HG03095 (cell line): ENCODE results near the gene KIR3DL2.
"Not testable (repeated sequence)": the region's sequence is repeated elsewhere in the genome, so short reads cannot be mapped to it uniquely, and the experiment has no call there.

Experiments
- ATAC-seq: cut with Tn5 transposase; IDR thresholded peaks from one replicate; pipeline ENCODE4 v1.9.1; 2021; ENCODE audit warnings: moderate library complexity; ENCODE audit not compliant: unreplicated experiment

Gene KIR3DL2

DNA sequence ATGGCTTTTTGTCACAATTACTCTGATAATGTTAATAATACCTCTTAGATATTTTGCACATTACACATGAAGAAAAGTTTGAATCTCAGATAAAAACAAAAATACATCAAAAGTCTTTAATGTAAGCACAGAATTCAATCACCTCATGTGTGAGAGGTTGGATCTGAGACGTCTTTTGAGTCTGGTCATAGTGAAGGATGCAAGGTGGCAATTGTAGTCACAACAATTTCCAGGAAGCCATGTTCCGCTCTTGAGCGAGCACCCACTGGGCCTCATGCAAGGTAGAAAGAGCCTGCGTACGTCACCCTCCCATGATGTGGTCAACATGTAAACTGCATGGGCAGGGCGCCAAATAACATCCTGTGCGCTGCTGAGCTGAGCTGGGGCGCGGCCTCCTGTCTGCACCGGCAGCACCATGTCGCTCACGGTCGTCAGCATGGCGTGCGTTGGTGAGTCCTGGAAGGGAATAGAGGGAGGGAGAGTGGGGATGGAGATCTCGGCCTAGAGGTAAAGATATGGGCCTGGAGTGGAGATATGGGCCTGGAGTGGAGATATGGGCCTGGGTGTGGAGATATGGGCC lies at the start of gene KIR3DL2:
Gene KIR3DL2 (plus strand): TSS at position 383 of the 580 bp plus-strand sequence. CDS start 33 bp downstream, at position 416.
- ATAC-seq, result not testable (repeated sequence)

DNA sequence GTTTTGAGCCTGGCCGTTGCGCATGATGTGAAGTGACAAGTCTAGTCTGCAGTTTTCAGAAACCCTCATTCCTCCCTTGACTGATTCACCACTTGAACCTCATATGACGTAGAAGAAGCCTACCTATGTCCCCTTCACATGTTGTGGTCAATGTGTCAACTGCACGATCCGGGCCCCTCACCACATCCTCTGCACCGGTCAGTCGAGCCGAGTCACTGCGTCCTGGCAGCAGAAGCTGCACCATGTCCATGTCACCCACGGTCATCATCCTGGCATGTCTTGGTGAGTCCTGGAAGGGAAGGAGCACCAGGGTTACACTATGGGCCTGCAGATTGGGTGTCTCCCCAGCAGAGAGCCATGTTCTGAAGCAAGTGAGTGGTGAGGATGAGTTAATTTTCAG lies 46.8 kb upstream of the KIR3DL2 start, which contains the start of gene KIR2DL4:
Gene KIR2DL4 (plus strand): TSS at position 201 of the 400 bp plus-strand sequence. CDS start 42 bp downstream, at position 243.
- ATAC-seq, result no peak

DNA sequence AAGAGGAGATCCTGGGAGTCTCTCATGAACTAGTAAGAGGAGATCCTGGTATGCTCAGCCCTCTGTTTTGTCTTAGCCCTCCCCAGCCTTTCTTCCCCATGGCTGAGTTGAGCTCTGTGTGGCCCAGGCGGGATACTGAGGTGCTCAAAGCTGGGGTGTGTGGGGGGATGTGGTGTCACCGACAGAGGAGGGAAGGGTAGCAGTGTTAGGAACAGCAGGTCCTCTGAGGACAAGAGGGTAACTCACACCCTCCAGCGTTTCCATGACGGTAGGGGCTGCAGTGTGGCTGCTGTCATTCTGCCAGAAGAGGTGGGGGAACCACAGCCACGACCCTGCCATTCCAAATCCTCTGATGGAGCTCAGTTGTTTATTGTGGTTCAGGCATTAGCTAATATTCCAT lies 46.1 kb upstream of the KIR3DL2 start:
- ATAC-seq, result no peak

DNA sequence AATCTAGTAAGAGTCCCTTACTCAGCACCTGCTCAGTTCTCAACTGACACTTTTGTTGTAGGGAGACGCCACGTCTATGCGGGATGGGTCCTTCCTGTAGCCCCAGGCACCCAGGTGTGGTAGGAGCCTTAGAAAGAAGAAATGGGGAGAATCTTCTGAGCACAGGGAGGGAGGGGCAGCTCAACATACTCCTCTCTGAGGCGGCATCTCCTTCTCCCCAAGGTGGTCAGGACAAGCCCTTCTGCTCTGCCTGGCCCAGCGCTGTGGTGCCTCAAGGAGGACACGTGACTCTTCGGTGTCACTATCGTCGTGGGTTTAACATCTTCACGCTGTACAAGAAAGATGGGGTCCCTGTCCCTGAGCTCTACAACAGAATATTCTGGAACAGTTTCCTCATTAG lies 45.7 kb upstream of the KIR3DL2 start:
- ATAC-seq, result no peak

DNA sequence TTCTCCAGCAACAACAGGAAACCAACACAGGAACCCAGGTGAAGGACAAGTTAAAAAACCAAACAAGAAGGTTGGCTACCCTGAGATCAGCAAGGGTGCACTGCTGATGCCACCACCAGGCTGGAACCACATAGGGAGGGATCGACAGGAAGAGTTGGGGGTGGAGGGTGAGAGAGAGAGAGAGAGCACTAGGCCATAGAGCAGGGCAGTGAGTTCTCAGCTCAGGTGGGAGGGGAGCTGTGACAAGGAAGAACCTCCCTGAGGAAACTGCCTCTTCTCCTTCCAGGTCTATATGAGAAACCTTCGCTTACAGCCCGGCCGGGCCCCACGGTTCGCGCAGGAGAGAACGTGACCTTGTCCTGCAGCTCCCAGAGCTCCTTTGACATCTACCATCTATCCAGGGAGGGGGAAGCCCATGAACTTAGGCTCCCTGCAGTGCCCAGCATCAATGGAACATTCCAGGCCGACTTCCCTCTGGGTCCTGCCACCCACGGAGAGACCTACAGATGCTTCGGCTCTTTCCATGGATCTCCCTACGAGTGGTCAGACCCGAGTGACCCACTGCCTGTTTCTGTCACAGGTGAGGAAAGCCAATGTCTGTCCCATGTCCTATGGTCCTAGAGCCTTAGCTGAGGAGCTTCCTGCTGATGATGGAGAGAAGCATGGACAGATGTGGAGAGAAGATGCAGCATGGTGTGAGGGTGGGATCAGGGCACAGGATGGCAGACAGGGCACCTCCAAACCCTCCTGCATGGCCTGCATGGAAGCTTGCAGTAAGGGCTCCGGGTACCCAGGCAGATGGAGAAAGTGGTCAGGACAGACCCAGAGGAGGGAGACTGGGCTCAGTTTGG lies 44.4 kb upstream of the KIR3DL2 start:
- no peak for ATAC-seq

DNA sequence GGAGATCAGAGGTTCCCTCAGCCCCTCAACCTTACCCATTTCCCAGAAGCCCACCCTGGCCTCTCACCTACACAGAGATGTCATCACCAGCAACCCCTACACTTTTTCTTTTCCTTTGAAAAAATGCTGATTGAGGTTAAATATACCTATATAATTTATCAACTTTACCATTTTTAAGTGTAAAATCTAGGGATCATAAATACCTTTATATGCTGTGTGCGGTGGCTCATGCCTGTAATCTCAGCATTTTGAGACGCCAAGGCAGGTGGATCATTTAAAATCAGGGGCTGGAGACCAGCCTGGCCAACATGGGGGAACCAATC lies 43.8 kb upstream of the KIR3DL2 start:
- no peak for ATAC-seq

DNA sequence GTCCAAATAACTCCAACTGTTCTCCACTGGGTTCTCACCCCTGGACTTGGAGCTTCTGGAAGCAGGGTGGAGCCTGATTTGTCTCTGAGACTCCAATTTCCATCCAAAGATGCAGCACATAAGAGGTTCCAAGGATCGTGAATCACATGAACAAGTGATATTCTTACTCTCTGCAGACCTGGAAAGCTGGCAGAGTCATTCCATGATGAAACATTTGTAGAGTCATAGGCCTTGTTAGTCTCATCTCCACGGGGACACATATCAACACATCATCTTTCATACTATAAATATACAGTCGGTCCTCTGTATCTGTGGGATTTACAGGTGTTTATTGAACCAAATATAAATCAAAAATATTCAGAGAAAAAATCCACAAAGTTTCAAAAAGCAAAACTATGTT lies 35.7 kb upstream of the KIR3DL2 start:
- not testable (repeated sequence) for ATAC-seq

DNA sequence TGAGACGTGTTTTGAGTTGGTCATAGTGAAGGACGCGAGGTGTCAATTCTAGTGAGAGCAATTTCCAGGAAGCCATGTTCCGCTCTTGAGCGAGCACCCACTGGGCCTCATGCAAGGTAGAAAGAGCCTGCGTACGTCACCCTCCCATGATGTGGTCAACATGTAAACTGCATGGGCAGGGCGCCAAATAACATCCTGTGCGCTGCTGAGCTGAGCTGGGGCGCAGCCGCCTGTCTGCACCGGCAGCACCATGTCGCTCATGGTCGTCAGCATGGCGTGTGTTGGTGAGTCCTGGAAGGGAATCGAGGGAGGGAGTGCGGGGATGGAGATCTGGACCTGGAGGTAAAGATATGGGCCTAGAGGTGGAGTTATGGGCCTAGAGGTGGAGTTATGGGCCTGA lies 34.0 kb upstream of the KIR3DL2 start, which contains the start of gene KIR3DL1:
Gene KIR3DL1 (plus strand): TSS at position 218 of the 400 bp plus-strand sequence.
- not testable (repeated sequence) for ATAC-seq

DNA sequence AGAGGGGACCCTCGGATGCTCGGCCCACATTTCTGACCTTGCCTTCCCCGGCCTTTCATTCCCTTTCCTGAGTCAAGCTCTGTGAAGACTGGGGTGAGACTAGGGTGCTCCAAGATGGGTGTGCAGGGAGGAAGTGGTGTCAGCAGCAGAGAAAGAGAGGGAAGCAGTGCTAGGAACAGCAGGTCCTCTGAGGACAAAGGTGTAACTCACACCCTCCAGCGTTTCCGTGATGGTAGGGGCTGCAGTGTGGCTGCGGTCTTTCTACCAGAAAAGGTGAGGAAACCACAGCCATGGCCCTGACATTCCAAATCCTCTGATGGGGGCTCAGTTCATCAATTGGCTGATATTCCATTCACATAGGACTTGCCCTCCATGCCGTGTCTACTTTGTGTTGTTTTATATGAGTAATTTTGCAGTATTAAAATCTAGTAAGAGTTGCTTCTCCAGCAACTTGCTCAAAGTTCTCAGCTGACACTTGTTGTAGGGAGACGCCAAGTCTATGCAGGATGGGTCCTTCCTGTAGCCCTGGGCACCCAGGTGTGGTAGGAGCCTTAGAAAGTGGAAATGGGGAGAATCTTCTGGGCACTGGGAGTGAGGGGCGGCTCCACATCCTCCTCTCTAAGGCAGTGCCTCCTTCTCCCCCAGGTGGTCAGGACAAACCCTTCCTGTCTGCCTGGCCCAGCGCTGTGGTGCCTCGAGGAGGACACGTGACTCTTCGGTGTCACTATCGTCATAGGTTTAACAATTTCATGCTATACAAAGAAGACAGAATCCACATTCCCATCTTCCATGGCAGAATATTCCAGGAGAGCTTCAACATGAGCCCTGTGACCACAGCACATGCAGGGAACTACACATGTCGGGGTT lies 32.3 kb upstream of the KIR3DL2 start:
- ATAC-seq, result no peak

DNA sequence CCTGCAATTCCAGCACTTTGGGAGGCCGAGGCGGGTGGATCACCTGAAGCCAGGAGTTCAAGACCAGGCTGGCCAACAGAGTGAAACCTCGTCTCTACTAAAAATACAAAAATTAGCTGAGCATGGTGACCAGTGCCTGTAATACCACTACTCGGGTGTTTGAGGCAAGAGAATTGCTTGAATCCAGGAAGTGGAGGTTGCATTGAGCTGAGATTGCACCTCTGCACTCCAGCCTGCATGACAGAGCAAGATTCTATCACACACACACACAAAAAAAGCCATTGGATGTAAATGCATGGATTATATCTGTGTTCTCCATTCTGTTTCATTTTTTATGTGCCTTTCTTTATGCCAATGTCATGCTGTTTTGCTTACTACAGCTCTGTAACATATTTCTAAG lies 25.8 kb upstream of the KIR3DL2 start:
- not testable (repeated sequence) for ATAC-seq

DNA sequence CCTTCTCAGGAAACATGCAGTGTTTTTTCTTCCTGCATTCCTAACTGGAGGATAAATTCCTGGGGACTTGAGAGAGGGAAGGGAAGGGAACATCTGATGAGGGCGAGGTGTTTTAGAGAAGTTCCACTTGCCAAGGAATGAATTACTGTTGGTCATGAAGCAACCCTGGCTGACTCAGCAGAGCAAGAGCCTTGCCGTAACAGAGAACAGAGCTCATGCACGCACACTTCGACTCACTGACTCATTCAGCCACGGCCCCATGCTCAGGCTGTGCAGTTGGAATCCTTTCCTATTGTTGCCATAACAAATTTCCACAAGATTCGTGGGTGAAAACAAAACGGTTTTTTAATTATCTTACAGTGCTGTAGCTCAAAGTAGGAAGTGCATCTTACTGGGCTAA lies 24.9 kb upstream of the KIR3DL2 start:
- not testable (repeated sequence) for ATAC-seq

DNA sequence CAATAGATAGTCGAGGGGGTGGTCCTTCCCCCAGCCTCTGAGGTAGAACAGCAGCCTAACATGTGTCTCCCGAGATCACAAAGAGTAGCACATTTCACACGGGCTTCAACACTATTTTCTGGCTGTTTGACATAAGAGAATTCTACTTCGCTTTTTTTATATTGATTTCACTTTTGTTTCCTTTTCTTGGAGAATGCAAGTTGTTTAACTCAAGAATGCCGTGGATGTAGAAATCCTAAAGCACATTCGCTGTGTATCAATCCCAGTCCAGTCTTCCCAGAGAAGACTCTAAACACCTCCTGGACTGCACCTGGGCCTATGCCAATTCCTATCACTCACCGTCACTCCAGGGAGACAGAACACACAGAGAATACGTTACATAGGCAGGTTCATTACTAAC lies 22.2 kb upstream of the KIR3DL2 start:
- not testable (repeated sequence) for ATAC-seq

DNA sequence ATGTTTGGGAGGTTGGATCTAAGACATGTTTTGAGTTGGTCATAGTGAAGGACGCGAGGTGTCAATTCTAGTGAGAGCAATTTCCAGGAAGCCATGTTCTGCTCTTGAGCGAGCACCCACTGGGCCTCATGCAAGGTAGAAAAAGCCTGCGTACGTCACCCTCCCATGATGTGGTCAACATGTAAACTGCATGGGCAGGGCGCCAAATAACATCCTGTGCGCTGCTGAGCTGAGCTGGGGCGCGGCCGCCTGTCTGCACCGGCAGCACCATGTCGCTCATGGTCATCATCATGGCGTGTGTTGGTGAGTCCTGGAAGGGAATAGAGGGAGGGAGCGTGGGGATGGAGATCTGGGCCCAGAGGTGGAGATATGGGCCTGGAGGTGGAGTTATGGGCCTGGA lies 17.7 kb upstream of the KIR3DL2 start, which contains the start of gene KIR2DS4:
Gene KIR2DS4 (plus strand): TSS at position 181 of the 400 bp plus-strand sequence.
- not testable (repeated sequence) for ATAC-seq

DNA sequence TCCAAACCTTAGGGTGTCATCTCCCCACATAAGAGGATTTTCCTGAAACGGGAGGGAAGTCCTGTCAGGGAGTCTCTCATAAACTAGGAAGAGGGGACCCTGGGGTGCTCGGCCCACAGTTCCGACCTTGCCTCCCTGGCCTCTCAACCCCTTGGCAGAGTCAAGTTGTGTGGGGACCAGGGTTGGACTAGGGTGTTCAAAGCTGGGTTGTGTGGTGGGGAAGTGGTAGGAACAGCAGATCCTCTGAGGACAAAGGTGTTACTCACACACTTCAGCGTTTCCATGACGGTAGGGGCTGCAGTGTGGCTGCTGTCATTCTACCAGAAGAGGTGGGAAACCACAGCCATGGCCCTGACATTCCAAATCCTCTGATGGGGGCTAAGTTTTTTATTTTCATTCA lies 15.1 kb upstream of the KIR3DL2 start:
- not testable (repeated sequence) for ATAC-seq

DNA sequence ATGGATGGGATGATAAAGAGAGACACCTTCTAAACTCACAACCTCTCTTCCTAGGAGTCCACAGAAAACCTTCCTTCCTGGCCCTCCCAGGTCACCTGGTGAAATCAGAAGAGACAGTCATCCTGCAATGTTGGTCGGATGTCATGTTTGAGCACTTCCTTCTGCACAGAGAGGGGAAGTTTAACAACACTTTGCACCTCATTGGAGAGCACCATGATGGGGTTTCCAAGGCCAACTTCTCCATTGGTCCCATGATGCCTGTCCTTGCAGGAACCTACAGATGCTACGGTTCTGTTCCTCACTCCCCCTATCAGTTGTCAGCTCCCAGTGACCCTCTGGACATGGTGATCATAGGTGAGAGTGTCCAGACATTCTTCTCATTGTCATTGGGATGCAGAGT lies 12.7 kb upstream of the KIR3DL2 start:
- not testable (repeated sequence) for ATAC-seq

DNA sequence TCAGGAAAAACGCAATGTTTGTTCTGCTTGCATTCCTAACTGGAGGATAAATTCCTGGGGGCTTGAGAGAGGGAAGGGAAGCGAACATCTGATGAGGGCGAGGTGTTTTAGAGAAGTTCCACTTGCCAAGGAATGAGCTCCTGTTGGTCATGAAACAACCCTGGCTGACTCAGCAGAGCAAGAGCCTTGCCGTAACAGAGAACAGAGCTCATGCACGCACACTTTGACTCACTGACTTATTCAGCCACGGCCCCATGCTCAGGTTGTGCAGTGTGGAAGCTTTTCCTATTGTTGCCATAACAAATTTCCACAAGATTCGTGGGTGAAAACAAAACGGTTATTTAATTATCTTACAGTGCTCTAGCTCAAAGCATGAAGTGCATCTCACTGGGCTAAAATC lies 7.1 kb upstream of the KIR3DL2 start:
- ATAC-seq, result not testable (repeated sequence)

DNA sequence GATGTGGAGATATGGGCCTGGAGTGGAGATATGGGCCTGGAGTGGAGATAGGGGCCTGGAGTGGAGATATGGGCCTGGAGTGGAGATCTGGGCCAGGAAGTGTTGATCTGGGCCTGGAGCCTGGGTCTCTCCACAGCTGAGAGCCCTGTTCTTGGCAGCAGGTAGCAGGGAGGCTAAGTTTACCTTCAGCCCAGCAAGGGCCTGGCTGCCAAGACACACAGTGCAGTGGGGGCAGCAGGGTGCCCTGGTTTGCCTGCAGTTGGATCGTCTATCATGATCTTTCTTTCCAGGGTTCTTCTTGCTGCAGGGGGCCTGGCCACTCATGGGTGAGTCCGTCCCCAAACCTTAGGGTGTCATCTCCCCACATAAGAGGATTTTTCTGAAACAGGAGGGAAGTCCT lies 687 bp downstream of the KIR3DL2 start:
- ATAC-seq, result no peak

DNA sequence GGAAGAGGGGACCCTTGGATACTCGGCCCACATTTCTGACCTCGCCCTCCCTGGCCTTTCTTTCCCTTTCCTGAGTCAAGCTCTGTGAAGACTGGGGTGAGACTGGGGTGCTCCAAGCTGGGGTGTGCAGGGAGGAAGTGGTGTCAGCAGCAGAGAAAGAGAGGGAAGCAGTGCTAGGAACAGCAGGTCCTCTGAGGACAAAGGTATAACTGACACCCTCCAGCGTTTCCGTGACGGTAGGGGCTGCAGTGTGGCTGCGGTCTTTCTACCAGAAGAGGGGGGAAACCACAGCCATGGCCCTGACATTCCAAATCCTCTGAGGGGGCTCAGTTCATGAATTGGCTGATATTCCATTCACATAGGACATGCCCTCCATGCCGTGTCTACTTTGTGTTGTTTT lies 1.1 kb downstream of the KIR3DL2 start:
- no peak for ATAC-seq

DNA sequence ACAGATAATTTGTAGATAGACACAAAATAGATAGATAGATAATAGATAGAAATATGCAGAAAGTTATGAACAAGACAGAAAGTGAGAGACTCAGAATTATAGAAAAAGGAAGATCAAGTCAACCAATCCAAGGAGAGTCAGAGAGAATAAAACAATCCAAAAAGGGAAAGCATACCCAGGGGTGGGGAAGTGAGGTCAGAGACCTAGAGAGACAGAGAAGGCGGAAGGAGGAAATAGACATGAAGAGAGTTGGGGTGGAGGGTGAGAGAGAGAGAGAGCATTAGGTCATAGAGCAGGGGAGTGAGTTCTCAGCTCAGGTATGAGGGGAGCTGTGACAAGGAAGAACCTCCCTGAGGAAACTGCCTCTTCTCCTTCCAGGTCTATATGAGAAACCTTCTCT lies 5.0 kb downstream of the KIR3DL2 start:
- not testable (repeated sequence) for ATAC-seq

DNA sequence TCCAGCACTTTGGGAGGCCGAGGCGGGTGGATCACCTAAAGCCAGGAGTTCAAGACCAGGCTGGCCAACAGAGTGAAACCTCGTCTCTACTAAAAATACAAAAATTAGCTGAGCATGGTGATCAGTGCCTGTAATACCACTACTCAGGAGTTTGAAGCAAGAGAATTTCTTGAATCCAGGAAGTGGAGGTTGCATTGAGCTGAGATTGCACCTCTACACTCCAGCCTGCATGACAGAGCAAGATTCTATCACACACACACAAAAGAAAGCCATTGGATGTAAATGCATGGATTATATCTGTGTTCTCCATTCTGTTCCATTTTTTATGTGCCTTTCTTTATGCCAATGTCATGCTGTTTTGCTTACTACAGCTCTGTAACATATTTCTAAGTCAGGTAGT lies 8.2 kb downstream of the KIR3DL2 start:
- not testable (repeated sequence) for ATAC-seq

DNA sequence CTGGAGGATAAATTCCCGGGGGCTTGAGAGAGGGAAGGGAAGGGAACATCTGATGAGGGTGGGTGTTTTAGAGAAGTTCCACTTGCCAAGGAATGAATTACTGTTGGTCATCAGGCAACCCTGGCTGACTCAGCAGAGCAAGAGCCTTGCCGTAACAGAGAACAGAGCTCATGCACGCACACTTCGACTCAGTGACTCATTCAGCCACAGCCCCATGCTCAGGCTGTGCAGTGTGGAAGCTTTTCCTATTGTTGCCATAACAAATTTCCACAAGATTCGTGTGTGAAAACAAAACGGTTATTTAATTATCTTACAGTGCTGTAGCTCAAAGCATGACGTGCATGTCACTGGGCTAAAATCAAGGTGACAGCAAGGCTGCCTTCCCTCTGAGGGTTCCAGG lies 9.2 kb downstream of the KIR3DL2 start:
- not testable (repeated sequence) for ATAC-seq
